Mesendoderm (in vitro differentiated cells): ENCODE data around the gene TRPC6. TPM values are rescaled to one million over a fixed set of nuclear protein-coding genes. Genes with fewer than 3 reads are reported as not detected.

Experiments used
- DNase-seq: peaks from one replicate; pipeline ENCODE4 v3.0.0; 2013
- H2AK5ac ChIP-seq: 2 replicates; pipeline ENCODE4 v1.6.1; 2013; ENCODE audit warnings: low read length, inconsistent platforms
- H2BK120ac ChIP-seq: 2 replicates; pipeline ENCODE4 v1.6.1; 2013; ENCODE audit warnings: low read depth, mild to moderate bottlenecking, low read length, moderate library complexity, mixed read lengths
- H2BK15ac ChIP-seq: replicated peaks from 2 replicates; pipeline ENCODE4 v1.6.1; 2013; ENCODE audit warnings: low read depth, mild to moderate bottlenecking, moderate library complexity
- H2BK5ac ChIP-seq: 2 replicates; pipeline ENCODE4 v1.6.1; 2013; ENCODE audit warnings: low read length, inconsistent platforms
- H3K18ac ChIP-seq: 2 replicates; pipeline ENCODE4 v1.6.1; 2013; ENCODE audit warnings: mild to moderate bottlenecking, low read length, mixed read lengths
- H3K23ac ChIP-seq: one replicate; pipeline ENCODE4 v1.6.1; 2013; ENCODE audit warnings: low read length
- H3K27ac ChIP-seq: 2 replicates; pipeline ENCODE4 v1.5.1; 2013; ENCODE audit warnings: low read depth, mild to moderate bottlenecking, inconsistent platforms, low read length, moderate library complexity
- H3K27me3 ChIP-seq: 2 replicates; pipeline ENCODE4 v1.6.1; 2013; ENCODE audit warnings: low read length, control low read depth, mild to moderate bottlenecking, inconsistent platforms; ENCODE audit not compliant: insufficient read depth, poor library complexity
- H3K36me3 ChIP-seq: 2 replicates; pipeline ENCODE4 v1.6.1; 2013; ENCODE audit warnings: low read length, inconsistent platforms; ENCODE audit not compliant: control insufficient read depth, insufficient read depth
- H3K4ac ChIP-seq: one replicate; pipeline ENCODE4 v1.6.1; 2013; ENCODE audit warnings: low read depth, mild to moderate bottlenecking, low read length, moderate library complexity
- H3K4me1 ChIP-seq: 2 replicates; pipeline ENCODE4 v1.6.1; 2013; ENCODE audit warnings: low read depth, low read length, inconsistent platforms; ENCODE audit not compliant: control insufficient read depth
- H3K4me2 ChIP-seq: 2 replicates; pipeline ENCODE4 v1.6.1; 2013; ENCODE audit warnings: low read length
- H3K4me3 ChIP-seq: 2 replicates; pipeline ENCODE4 v1.5.1; 2013; ENCODE audit warnings: mild to moderate bottlenecking, low read length
- H3K56ac ChIP-seq: one replicate; pipeline ENCODE4 v1.6.1; 2013; ENCODE audit warnings: low read length
- H3K79me1 ChIP-seq: 2 replicates; pipeline ENCODE4 v1.6.1; 2013; ENCODE audit warnings: low read length, inconsistent platforms
- H3K79me2 ChIP-seq: 2 replicates; pipeline ENCODE4 v1.6.1; 2013; ENCODE audit warnings: mild to moderate bottlenecking, low read length; ENCODE audit not compliant: control insufficient read depth, insufficient read depth
- H3K9ac ChIP-seq: 2 replicates; pipeline ENCODE4 v1.6.1; 2013; ENCODE audit warnings: low read length, inconsistent platforms
- H4K5ac ChIP-seq: one replicate; pipeline ENCODE4 v1.6.1; 2013; ENCODE audit warnings: low read length
- H4K8ac ChIP-seq: one replicate; pipeline ENCODE4 v1.6.1; 2013; ENCODE audit warnings: low read depth, mild to moderate bottlenecking, control low read depth, low read length, moderate library complexity
- WGBS: extraction: QIAGEN DNeasy Blood & Tissue Kit; methylation state at CpG from one replicate; pipeline ENCODE4 v1.1.7; 2013; ENCODE audit warnings: low lambda C conversion rate, missing lambda C conversion rate; ENCODE audit not compliant: insufficient coverage; ENCODE audit errors: extremely low coverage; 5-methylcytosine and 5-hydroxymethylcytosine counted together
- small RNA-seq: library from polyadenylated mRNA; stranded (forward); fragments of <200 nt; extraction: miRNeasy Mini kit (QIAGEN cat#:217004); gene quantifications from one replicate; pipeline ENCODE3, GENCODE V24; 2013; ENCODE audit not compliant: insufficient read depth

The TRPC6 gene

DNA sequence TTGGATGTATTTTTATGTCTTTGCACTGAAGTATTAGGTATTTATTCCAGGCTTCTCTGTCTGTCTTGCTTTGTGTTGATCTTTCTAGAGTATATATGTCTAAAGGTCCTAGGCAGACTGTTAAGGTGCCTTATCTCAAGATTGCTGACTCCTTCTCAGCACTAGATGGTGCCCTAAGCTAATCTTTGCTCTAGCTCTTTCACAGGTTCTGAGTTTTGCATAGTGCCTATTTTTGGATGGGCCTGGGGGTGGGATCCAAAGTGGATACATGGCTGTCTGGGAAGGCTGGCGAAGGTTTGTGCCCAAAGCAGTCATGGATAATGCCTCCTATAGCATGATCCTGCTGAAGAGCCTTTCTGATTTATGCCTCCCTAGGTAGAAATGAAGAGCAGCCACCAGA lies 154.9 kb downstream of the TRPC6 start:
- peak overlapping the region; percentile 92 for H3K18ac ChIP-seq
- no peaks in the 10 kb centered on the region for H3K36me3 ChIP-seq
- H3K79me1 ChIP-seq, result no peaks in the 10 kb centered on the region
- H3K4me1 ChIP-seq, result peaks cover 8% of the 10 kb centered on the region
- peak; percentile 83 for DNase-seq
- no peak overlapping the region for H3K4me2 ChIP-seq
- peak overlapping the region; percentile 44 for H3K56ac ChIP-seq
- H3K4me3 ChIP-seq, result no peak overlapping the region
- no CpG with 5 or more reads among the region's 1 CpG for WGBS
- H3K9ac ChIP-seq, result no peak overlapping the region
- H3K27ac ChIP-seq, result no peak overlapping the region
- peak overlapping the region; percentile 98 for H2BK15ac ChIP-seq
- H3K4ac ChIP-seq, result peak overlapping the region; percentile 62
- H4K5ac ChIP-seq, result no peak overlapping the region
- no peak overlapping the region for H2BK120ac ChIP-seq
- H3K27me3 ChIP-seq, result no peaks in the 10 kb centered on the region
- no peak overlapping the region for H4K8ac ChIP-seq
- H3K79me2 ChIP-seq, result no peaks in the 10 kb centered on the region
- H2AK5ac ChIP-seq, result no peak overlapping the region
- H3K23ac ChIP-seq, result no peak overlapping the region
- no peak overlapping the region for H2BK5ac ChIP-seq

DNA sequence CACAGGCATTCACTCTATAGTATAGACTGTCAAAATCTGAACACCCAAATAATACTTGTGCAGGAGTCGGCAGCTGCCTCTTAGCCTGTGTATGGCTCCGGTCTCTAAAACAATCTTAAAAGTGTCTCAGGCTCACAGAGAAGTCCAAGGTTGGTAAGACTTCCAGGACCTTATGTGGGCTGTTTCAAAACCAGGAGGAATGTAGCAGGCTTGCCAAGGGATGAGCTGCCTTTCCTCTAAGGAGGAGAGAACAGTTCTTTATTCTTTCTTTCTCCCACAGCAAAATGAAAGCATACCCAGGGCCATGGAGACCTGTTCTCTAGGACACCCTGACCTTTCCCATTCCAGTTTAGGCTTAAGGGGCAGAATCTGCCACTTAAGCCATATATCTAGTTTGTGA lies 176.5 kb downstream of the TRPC6 start:
- no peaks in the 10 kb centered on the region for H3K79me2 ChIP-seq
- H3K27me3 ChIP-seq, result no peaks in the 10 kb centered on the region
- no peaks in the 10 kb centered on the region for H3K4me1 ChIP-seq
- H3K4me2 ChIP-seq, result no peak overlapping the region
- no peak overlapping the region for H3K9ac ChIP-seq
- DNase-seq, result no peak
- no peak overlapping the region for H3K27ac ChIP-seq
- WGBS, result no CpG with 5 or more reads among the region's 2 CpGs
- no peak overlapping the region for H3K4me3 ChIP-seq
- H3K4ac ChIP-seq, result no peak overlapping the region
- no peak overlapping the region for H4K8ac ChIP-seq
- no peak overlapping the region for H4K5ac ChIP-seq
- no peak overlapping the region for H3K18ac ChIP-seq
- H3K79me1 ChIP-seq, result no peaks in the 10 kb centered on the region
- no peak overlapping the region for H2BK120ac ChIP-seq
- no peak overlapping the region for H2BK15ac ChIP-seq
- no peaks in the 10 kb centered on the region for H3K36me3 ChIP-seq
- no peak overlapping the region for H3K23ac ChIP-seq
- no peak overlapping the region for H2AK5ac ChIP-seq
- no peak overlapping the region for H3K56ac ChIP-seq
- no peak overlapping the region for H2BK5ac ChIP-seq

Small RNAs within 50 kb of the gene (small RNA-seq; reads per million reads assigned to genes)
- not detected for gene MIR3920
